Muscle layer of duodenum (tissue), 2 donors: Measurements from ENCODE around the gene AP1G2.

ENCODE experiments used
- H3K27ac ChIP-seq: one replicate; pipeline ENCODE4 v1.7.0; 2013; ENCODE audit warnings: mild to moderate bottlenecking, low read length
- H3K27me3 ChIP-seq: one replicate; pipeline ENCODE4 v1.7.0; 2013; ENCODE audit warnings: low read depth, mild to moderate bottlenecking, control low read depth, low read length
- H3K36me3 ChIP-seq, 2 donors: one replicate each; pipeline ENCODE4 v1.7.0; 2013; ENCODE audit warnings: low read length in 2 of 2, control low read depth in 1 of 2, mild to moderate bottlenecking in 1 of 2; ENCODE audit not compliant: insufficient read depth in 2 of 2, control insufficient read depth in 1 of 2
- H3K4me1 ChIP-seq, 2 donors: one replicate each; pipeline ENCODE4 v1.7.0; 2013; ENCODE audit warnings: low read length in 2 of 2, mild to moderate bottlenecking in 2 of 2, control low read depth in 1 of 2, moderate library complexity in 1 of 2; ENCODE audit not compliant: insufficient read depth in 2 of 2, control insufficient read depth in 1 of 2
- H3K4me3 ChIP-seq, 2 donors: one replicate each; pipeline ENCODE4 v1.7.0; 2013; ENCODE audit warnings: low read length in 2 of 2, low read depth in 1 of 2, mild to moderate bottlenecking in 1 of 2
- H3K9me3 ChIP-seq, 2 donors: one replicate each; pipeline ENCODE4 v1.7.0; 2013; ENCODE audit warnings: low read length in 2 of 2, control low read depth in 1 of 2, mild to moderate bottlenecking in 1 of 2; ENCODE audit not compliant: control insufficient read depth in 1 of 2
- donor health status: healthy.

The AP1G2 gene

DNA sequence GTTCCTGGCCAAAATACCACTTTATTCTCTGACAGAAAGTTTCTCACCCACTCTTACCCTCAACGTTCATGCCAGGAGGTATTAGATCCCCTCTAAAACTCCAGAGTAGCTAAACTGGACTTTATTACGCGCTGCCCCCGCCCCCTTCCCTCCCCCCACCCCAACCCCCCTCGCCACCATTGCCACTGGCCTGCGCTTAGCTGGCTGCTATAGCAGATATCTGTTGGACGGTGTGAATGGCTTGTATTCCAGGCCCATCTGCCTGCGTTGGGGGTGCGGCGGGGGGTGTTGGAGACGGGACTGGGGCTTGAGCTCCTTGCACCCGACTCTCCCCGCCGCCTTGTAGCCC is 12.1 kb downstream of the AP1G2 start:
- Histone ChIP-seq H3K36me3 (peaks cover 11 to 23% of the 10 kb centered on the region in 2 donors), H3K27me3 (no peaks in the 10 kb centered on the region), H3K27ac (no peak overlapping the region), H3K4me3 (peak overlapping the region; percentile 88 to 96), H3K4me1 (peaks cover 9 to 30% of the 10 kb centered on the region in 2 donors), H3K9me3 (no peaks in the 10 kb centered on the region)

DNA sequence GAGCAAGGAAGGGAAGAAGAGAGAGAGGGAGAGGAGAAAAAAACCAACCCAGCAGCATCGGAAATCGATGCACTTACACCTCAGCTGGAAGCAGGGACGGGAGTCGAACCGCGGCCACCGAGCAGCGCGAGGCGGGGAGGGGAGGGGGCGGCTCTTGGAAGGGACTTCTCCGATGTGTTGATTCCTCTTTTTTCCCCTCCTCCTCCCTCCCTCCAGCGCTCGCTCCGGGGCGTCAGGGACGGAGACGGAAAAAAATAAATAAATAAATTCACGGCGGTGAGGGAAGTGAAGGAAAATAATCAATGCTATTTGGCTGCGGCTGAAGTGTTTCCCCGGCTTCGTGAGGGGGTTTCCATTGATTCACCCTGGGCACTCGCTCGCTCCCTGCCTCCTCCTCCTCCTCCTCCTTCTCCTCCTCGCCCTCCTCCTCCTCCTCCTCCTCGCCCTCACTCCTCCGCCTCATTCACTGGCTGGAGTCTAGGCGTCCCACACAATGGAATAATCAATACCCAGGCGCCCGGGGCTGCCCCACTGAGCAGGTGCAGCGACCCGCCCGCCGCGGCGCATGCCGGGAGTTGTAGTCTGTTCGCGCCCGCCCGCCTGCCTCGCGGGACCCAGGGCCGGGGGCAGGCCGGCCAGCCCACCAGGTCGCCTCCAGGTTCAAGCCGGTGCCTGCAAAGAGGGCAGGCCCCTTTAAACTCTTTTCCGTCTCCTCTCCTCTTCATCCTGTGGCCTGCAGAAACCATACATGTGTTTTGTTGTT is 16.1 kb downstream of the AP1G2 start, which contains the start of gene ZFHX2:
Gene ZFHX2, minus strand, starts transcription at position 500 of the 763 bp plus-strand sequence. CDS start 16,440 bp downstream, outside the sequence.
- Histone ChIP-seq H3K27me3 (no peaks in the 10 kb centered on the region), H3K4me1 (peaks cover 1 to 13% of the 10 kb centered on the region in 2 donors), H3K36me3 (no peaks in the 10 kb centered on the region), H3K9me3 (no peaks in the 10 kb centered on the region), H3K4me3 (peak within 1 kb of the TSS; percentile 89), H3K27ac (no peak within 1 kb of the TSS)

DNA sequence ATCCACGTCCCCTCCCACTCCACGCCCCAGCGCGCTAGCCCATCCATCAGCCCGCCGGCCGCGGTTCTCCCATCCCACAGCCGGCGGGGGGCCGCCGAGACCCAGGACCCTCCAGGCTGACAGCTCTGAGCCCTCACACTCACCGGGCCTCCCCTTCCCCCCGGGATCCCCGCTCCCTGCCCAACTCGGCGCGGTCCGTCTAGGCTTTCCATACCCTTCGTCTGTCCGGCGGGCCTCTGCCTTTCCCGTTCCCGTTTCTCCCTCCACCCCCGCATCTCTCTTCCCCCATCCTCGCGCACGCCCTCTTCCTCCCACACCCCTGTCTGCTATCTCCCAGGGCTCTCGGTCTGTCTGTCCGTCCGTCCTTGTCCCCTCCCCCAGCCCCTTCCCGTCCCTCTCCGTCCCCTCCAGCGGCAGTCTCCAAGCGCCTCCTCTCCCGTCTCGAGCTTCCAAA is 16.8 kb downstream of the AP1G2 start:
- peak overlapping the region; percentile 89 for H3K4me3 ChIP-seq
- no peak overlapping the region for H3K27ac ChIP-seq
- no peaks in the 10 kb centered on the region for H3K9me3 ChIP-seq
- no peaks in the 10 kb centered on the region for H3K36me3 ChIP-seq
- no peaks in the 10 kb centered on the region for H3K27me3 ChIP-seq
- H3K4me1 ChIP-seq, result peaks cover 0 to 11% of the 10 kb centered on the region in 2 donors

DNA sequence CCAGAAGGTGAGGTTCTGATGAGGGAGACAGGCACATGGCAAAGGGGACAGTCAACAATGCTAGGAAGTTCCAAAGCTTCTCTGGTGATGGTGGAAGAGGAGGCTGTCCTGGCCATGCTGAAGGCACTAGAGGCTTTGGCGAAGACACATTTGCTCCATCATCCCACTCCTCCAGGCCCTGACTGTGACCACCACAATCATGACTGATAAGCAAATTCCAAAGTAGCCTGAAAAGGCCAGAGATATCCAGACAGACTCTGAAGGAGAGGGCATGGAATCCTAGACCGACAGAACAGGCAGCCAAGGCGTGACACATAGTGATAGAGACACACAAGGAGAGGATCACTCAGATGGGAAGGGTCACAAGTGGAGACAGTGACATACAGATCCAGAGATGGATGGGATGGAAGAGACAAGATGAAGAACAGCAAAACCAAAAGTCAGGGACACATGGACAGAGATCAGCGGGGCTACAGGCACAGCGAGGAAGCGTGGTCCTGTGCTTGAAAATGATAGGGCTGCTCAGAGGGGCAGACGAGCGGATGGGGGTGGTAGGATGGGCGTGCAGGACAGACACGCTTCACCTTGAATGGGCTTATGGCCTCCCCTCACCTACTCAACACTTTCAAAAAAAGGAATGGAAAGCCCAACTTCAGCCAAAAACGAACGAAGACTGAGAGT is 17.3 kb downstream of the AP1G2 start:
- no peaks in the 10 kb centered on the region for H3K27me3 ChIP-seq
- no peak overlapping the region for H3K27ac ChIP-seq
- H3K4me3 ChIP-seq, result peak overlapping the region; percentile 89
- no peaks in the 10 kb centered on the region for H3K36me3 ChIP-seq
- H3K9me3 ChIP-seq, result no peaks in the 10 kb centered on the region
- H3K4me1 ChIP-seq, result peaks cover 0 to 11% of the 10 kb centered on the region in 2 donors

DNA sequence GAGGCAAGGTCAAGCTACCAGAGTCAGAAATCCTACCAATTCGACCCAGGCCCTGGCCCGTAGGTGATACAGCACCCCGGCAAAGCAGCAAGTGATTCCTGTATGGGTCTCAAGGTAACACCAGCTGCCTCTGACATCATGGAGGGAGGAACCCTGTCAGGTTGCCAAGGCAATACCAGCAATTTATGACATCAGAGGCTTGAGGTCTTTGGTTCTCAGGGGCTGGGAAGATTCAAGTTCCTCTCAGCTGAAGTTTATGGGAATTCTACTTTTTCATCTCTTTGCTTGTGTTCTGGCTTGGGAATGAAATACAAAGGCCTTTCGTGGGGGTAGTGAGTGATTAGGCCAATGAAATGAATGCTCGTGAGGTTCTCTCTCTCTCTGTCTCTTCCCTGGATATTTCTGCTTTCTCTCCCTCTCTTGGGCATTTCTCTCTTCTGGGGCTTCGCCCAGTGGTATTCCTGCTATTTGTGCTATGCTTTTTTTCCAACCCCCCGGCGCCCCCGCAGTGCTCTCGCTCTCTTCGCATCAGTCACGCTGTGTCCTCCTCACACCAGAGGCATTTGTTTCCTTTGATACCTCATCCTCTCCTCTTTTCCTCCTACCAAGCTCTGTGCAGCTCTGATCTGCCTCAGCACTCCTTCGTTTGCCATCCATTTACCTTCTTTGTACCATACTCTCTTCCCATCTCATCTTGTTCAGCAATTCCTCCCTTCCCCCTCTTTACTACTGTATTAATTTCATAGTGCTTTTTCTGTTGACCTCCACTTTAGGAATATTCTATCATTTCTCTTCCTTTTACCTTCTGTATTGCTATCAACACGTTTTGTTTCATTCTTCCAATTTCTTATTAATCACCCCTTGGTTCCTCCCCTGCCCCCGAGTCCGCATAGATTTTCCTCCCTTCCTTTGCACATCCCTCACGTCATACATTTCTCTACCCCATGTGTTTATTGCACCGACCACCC is 19.0 kb downstream of the AP1G2 start:
- peaks cover 3 to 8% of the 10 kb centered on the region in 2 donors for H3K4me1 ChIP-seq
- no peaks in the 10 kb centered on the region for H3K9me3 ChIP-seq
- H3K36me3 ChIP-seq, result no peaks in the 10 kb centered on the region
- no peak overlapping the region for H3K27ac ChIP-seq
- H3K27me3 ChIP-seq, result no peaks in the 10 kb centered on the region
- H3K4me3 ChIP-seq, result no peak overlapping the region

DNA sequence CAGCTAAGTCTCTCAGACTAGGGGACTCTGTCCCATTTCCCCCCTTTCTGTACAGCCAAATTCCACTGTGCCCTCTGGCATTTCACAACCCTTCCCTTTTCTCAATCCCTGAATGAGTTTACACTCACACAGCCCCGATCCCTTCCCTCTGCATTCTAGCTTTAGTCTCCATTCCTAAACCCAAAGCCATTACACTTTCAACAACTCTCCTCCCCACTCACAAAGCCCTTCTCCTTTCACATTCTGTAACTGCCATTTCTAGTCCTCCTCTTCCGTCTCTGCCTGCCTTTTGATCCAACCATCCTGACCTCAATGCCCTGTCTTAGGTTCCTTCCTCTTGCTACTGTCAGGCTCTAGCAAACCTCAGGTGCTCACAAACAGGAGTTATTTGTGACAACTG is 19.7 kb downstream of the AP1G2 start:
- H3K27me3 ChIP-seq, result no peaks in the 10 kb centered on the region
- H3K4me1 ChIP-seq, result peaks cover 3 to 8% of the 10 kb centered on the region in 2 donors
- no peak overlapping the region for H3K4me3 ChIP-seq
- no peaks in the 10 kb centered on the region for H3K36me3 ChIP-seq
- no peaks in the 10 kb centered on the region for H3K9me3 ChIP-seq
- H3K27ac ChIP-seq, result no peak overlapping the region

DNA sequence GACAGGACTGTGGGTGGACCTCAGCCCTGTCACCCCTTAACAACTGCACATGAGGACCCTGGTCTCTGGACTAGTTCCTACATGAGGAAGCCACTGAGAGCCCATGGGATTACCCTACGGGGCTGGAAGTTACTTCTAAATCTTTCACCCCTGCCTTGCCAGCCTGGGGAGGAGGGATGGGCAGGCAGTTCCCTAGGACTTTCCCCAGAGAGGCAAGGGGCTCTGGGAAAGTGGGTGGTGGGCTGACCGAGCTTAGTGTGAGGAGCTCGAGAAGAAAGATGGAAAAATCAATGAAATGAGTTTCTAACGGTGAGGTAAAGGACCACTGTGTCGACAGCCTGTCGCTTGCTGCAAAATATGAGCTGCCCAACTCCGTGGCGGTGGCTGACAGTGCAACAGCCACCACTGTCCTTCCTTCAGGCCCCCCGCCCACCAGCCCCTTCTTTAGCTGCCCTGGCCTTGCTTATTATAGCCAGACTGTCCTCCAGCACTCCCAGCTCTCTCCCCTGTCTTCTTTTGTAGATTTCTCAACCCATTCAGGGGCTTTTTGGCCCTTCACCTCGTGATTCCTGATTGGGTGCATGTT is 21.0 kb downstream of the AP1G2 start:
- H3K4me3 ChIP-seq, result no peak overlapping the region
- no peaks in the 10 kb centered on the region for H3K9me3 ChIP-seq
- no peak overlapping the region for H3K27ac ChIP-seq
- peaks cover 3 to 8% of the 10 kb centered on the region in 2 donors for H3K4me1 ChIP-seq
- no peaks in the 10 kb centered on the region for H3K36me3 ChIP-seq
- no peaks in the 10 kb centered on the region for H3K27me3 ChIP-seq

DNA sequence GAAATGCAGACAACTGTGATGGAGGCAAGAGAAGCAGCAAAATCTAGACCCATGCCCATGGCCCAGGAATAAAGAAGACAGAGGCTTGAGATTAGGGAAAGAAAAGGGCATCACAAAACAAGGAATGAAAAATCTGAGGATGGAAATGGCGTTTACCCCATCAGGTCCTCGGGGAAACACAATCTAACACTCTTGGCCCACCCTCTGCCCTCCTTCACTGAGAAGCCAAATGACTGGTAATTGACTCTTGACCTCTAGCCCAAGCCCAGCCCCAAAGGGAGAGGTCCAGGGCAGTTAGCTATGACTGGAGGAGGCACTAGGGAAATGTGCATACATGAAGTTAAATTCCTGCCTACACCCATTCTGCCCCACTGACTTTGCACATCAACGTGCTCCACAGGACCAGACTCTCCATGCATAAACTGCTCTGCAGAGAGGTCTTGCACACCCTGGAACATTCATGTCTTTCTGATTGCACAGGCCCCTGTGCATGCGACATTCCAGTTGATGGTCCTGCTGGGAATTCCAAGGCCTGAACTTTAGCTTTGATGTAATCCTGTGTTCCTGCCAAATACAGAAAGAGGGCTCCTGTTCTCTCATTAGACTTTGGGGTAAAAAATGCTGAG is 21.7 kb downstream of the AP1G2 start:
- no peak overlapping the region for H3K27ac ChIP-seq

DNA sequence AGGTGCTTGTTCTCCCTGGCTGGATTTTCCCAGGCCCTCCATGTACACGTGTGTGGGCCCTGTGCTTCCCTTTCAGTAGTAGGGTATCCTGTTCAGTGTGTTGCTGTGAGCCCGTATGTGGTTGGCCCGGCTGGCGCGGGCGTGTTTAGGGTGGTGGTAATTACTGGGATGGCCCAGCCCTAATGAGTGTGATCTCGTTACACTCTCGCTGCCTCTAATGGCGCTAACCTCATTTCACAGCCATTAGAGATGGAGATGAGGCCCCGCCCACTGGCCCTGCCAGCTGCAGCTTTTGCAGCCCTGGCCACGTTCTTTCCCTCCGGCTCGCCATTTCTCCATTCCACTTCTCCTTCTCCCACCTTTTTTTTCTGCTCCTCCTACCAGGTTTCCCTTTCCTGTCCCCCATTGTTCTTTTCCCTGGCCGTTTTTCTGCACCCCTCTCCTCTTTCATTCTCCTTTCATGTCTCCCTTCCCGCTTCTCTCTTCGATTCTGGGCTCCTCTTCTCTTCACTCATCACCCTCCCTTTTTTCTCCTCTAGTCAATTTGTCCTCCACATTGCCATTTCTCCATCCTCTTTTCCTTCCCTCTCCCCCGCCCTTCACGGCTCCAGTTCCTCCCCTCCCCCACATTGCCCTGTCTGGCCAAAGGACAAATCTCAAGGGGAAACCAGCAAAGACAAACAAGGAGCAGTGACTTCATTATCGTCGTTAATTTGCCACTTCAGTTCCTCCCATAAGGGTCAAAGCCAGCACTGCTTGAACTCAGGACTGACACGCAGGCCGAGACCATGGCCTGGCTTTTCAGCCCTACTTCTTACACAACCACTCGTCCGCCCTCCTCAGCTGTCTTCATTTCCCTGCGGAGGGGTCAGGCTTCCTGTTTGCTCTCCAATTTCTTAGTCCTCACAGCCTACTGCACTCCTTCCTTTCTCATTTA is 22.8 kb downstream of the AP1G2 start:
- Histone ChIP-seq H3K36me3 (no peaks in the 10 kb centered on the region), H3K27me3 (no peaks in the 10 kb centered on the region), H3K4me3 (no peak overlapping the region), H3K9me3 (no peaks in the 10 kb centered on the region), H3K4me1 (peaks cover 0 to 3% of the 10 kb centered on the region in 2 donors), H3K27ac (no peak overlapping the region)

More for the DNA sequence above, 21.7 kb downstream of the AP1G2 start:
- Histone ChIP-seq H3K36me3 (no peaks in the 10 kb centered on the region), H3K4me1 (peaks cover 3 to 8% of the 10 kb centered on the region in 2 donors), H3K4me3 (no peak overlapping the region), H3K27me3 (no peaks in the 10 kb centered on the region), H3K9me3 (no peaks in the 10 kb centered on the region)

DNA sequence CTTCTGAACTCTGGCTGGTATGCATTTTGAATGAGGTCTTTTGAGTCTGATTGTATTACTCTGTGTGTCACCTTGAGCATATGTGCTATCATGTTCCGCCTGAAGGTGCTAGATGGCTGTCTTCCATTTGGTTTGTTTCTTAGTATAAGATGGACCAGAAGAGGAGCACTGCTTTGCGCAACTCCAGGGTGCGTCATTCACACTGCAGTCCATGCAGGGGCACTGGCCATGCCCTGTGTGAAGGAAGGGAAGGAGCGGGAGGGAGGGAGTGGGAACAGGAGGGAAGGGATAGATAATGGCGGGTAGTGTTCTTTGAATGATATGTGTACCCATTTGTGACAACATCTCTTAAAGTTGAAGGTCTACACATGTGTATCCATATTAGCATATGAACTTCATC is 24.2 kb downstream of the AP1G2 start:
- Histone ChIP-seq H3K27me3 (no peaks in the 10 kb centered on the region), H3K36me3 (no peaks in the 10 kb centered on the region), H3K27ac (no peak overlapping the region), H3K4me1 (peaks cover 3 to 5% of the 10 kb centered on the region in 2 donors), H3K9me3 (no peaks in the 10 kb centered on the region), H3K4me3 (no peak overlapping the region)
